ENCODE results near the gene MRC1. TPM values are rescaled to one million over a fixed set of nuclear protein-coding genes. Genes with fewer than 3 reads are reported as not detected.
A peak's percentile ranks its signal among the peaks of the same experiment; 100 is the strongest.
"Not testable (repeated sequence)": the region's sequence is repeated elsewhere in the genome, so short reads cannot be mapped to it uniquely, and the experiment has no call there.

MRC1 gene
- total RNA-seq, 1 donor from 2014 or later = 25.3 TPM

GRCh38 chr10:17904564-17904963, 95.4 kb downstream of the MRC1 start:
- no peak for DNase-seq (ENCODE audit: low spot score)

- DNase-seq (ENCODE audit: low spot score) = no peak
Observed at GRCh38 chr10:17905491-17905890, 96.3 kb downstream of the MRC1 start.

- no peak for DNase-seq (ENCODE audit: low spot score)
Observed at GRCh38 chr10:17906002-17906401, 96.9 kb downstream of the MRC1 start.

- DNase-seq (ENCODE audit: low spot score) = no peak
Observed at GRCh38 chr10:17907641-17908040, 98.5 kb downstream of the MRC1 start.

GRCh38 chr10:17910125-17910789, 101.1 kb downstream of the MRC1 start:
- peak; percentile 49 for DNase-seq (ENCODE audit: low spot score)

- peak; percentile 82 for DNase-seq (ENCODE audit: low spot score)
Observed at GRCh38 chr10:17912754-17913153, 103.6 kb downstream of the MRC1 start.

- DNase-seq (ENCODE audit: low spot score) = peak; percentile 50
Observed at GRCh38 chr10:17913604-17914003, 104.5 kb downstream of the MRC1 start.

GRCh38 chr10:17914169-17915045, 105.3 kb downstream of the MRC1 start:
- no peak for DNase-seq (ENCODE audit: low spot score)

GRCh38 chr10:17915181-17915580, 106.0 kb downstream of the MRC1 start:
- no peak for DNase-seq (ENCODE audit: low spot score)

- DNase-seq (ENCODE audit: low spot score) = peak; percentile 58
Observed at GRCh38 chr10:17918187-17918903, 109.2 kb downstream of the MRC1 start.

- no peak for DNase-seq (ENCODE audit: low spot score)
Observed at GRCh38 chr10:17921378-17921777, 112.2 kb downstream of the MRC1 start.

- DNase-seq (ENCODE audit: low spot score) = peak; percentile 5
Observed at GRCh38 chr10:17923728-17924127, 114.6 kb downstream of the MRC1 start.

GRCh38 chr10:17943033-17943745, 134.0 kb downstream of the MRC1 start:
- no peak for DNase-seq (ENCODE audit: low spot score)

GRCh38 chr10:17950269-17950668, 141.1 kb downstream of the MRC1 start:
- DNase-seq (ENCODE audit: low spot score) = not testable (repeated sequence)

- DNase-seq (ENCODE audit: low spot score) = no peak
Observed at GRCh38 chr10:17950726-17951125, 141.6 kb downstream of the MRC1 start.

- peak; percentile 43 for DNase-seq (ENCODE audit: low spot score)
Observed at GRCh38 chr10:17951868-17952371, 142.8 kb downstream of the MRC1 start, which contains the start of gene SLC39A12. Gene SLC39A12, plus strand, starts transcription at chr10:17951918. Its CDS starts 1,359 bp downstream, at chr10:17953277.

GRCh38 chr10:17954372-17954771, 145.2 kb downstream of the MRC1 start:
- DNase-seq (ENCODE audit: low spot score) = not testable (repeated sequence)

GRCh38 chr10:17954861-17955260, 145.7 kb downstream of the MRC1 start:
- no peak for DNase-seq (ENCODE audit: low spot score)

- no peak for DNase-seq (ENCODE audit: low spot score)
Observed at GRCh38 chr10:17958049-17958448, 148.9 kb downstream of the MRC1 start.

GRCh38 chr10:17959870-17960269, 150.7 kb downstream of the MRC1 start:
- no peak for DNase-seq (ENCODE audit: low spot score)

All from umbilical cord (tissue), 2 donors.